Right lobe of liver (tissue), 6 donors: ENCODE results near the gene BLOC1S5. TPM values are rescaled to one million over a fixed set of nuclear protein-coding genes. Genes with fewer than 3 reads are reported as not detected.
"Not testable (repeated sequence)": the region's sequence is repeated elsewhere in the genome, so short reads cannot be mapped to it uniquely, and the experiment has no call there.

ENCODE experiments used
- ATAC-seq, 4 donors: fragments of 200-7000 bp; cut with Tn5 transposase; one replicate each; pipeline ENCODE4 v1.9.1; 2020; ENCODE audit warnings: mild to moderate bottlenecking in 4 of 4, moderate library complexity in 4 of 4
- DNase-seq, 3 donors: peaks; one replicate each; pipeline ENCODE4 v3.0.0-alpha.2; 2020
- H3K27ac ChIP-seq, 3 donors: fragments of 200-600 bp; one replicate each; pipeline ENCODE4 v1.8.0; 2022
- H3K27me3 ChIP-seq, 2 donors: fragments of 200-600 bp; one replicate each; pipeline ENCODE4 v1.8.0; 2022
- H3K36me3 ChIP-seq, 4 donors: fragments of 200-600 bp; sonication (generic) in 1 of 4; one replicate each; pipeline versions ENCODE4 v1.5.1 to v1.8.0; 2017 to 2022; ENCODE audit warnings: control low read depth in 1 of 4
- H3K4me1 ChIP-seq, 4 donors: fragments of 200-600 bp; sonication (generic) in 1 of 4; one replicate each; pipeline versions ENCODE4 v1.5.1 to v1.8.0; 2017 to 2022; ENCODE audit warnings: control low read depth in 1 of 4
- H3K4me3 ChIP-seq, 3 donors: fragments of 200-600 bp; one replicate each; pipeline ENCODE4 v1.8.0; 2022
- H3K9me3 ChIP-seq, 4 donors: fragments of 200-600 bp; sonication (generic) in 1 of 4; one replicate each; pipeline versions ENCODE4 v1.5.1 to v1.8.0; 2017 to 2022; ENCODE audit warnings: control low read depth in 1 of 4
- CTCF ChIP-seq, 4 donors: fragments of 200-600 bp in 3 of 4; fragments of 450-650 bp in 1 of 4; IDR thresholded peaks; one replicate each; pipeline versions ENCODE4 v1.5.1 to v1.8.0; 2016 to 2022; ENCODE audit warnings: antibody characterized with exemption in 4 of 4, mild to moderate bottlenecking in 2 of 4
- POLR2A ChIP-seq: fragments of 450-650 bp; IDR thresholded peaks from one replicate; pipeline ENCODE4 v1.6.1; 2017; ENCODE audit warnings: antibody characterized with exemption, mild to moderate bottlenecking
- WGBS: methylation state at CpG from one replicate; pipeline ENCODE4 v1.1.6; 2018; ENCODE audit warnings: low coverage, low lambda C conversion rate; ENCODE audit not compliant: insufficient coverage; ENCODE audit errors: missing lambda C conversion rate; 5-methylcytosine and 5-hydroxymethylcytosine counted together
- intact Hi-C, 2 donors: fragments of 100-400 bp; cut with DNase I; formaldehyde crosslinking; loops; one replicate each; pipeline versions ENCODE4 v1.11.2 to v1.14.1; 2022
- total RNA-seq, 6 experiments: library from RNA; depleted of rRNA in 2 of 6; stranded (reverse); fragments of >200 nt in 2 of 6; fragmentation: NEBNext Ultra II Directional in 3 of 6; extraction: Animal tissue kit (Norgen Biotek cat#: 25700) in 3 of 6; gene quantifications; one replicate each; pipeline versions ENCODE4 v1.1.0 to v1.2.4, GENCODE V29; 2016 to 2023
- donor health status: DM: no; HTN: yes; CAD: no.
- donor health status: DM: no; HTN: no; CAD: no.
- donor health status: DM: no; HTN: no; CAD: no.
- donor health status: DM: no; HTN: yes; CAD: no.
- donor health status: DM: no; HTN: yes; CAD: no.

The BLOC1S5 gene
- total RNA-seq, 6 experiments from 2014 or later = 4.4 to 10.7 (median 7.4) TPM

DNA sequence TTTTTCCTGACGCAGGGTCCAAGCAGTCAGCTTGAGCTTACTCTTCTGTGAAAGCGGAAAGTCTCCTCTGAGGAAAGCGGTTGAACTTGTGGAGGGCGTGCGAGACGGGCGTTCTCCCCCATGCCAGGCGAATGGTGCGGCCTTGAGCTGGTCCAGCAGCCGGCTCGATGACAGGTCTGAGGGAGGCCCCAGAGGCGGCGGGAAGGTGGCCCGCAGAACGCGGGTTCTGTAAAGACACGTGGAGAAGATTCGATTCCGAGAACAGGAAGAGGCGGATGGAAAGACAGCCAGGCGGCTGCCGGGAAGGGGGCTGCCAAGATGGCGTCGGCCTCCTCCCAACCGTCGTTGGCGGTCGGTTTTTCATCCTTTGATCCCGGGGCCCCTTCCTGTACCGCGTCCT lies 78.0 kb downstream of the BLOC1S5 start:
- Histone ChIP-seq H3K4me3 (no peak overlapping the region), H3K27me3 (no peaks in the 10 kb centered on the region), H3K9me3 (no peaks in the 10 kb centered on the region), H3K27ac (no peak overlapping the region), H3K4me1 (no peaks in the 10 kb centered on the region), H3K36me3 (no peaks in the 10 kb centered on the region)
- DNase-seq (no peak), ATAC-seq (no peak)
- intact Hi-C loops = no loop called here
- 90% methylated on average over 10 of the region's 31 CpGs for WGBS
- no peak for TF ChIP-seq POLR2A
- no peak for TF ChIP-seq CTCF (IDR thresholded peaks at IDR 0.05)

DNA sequence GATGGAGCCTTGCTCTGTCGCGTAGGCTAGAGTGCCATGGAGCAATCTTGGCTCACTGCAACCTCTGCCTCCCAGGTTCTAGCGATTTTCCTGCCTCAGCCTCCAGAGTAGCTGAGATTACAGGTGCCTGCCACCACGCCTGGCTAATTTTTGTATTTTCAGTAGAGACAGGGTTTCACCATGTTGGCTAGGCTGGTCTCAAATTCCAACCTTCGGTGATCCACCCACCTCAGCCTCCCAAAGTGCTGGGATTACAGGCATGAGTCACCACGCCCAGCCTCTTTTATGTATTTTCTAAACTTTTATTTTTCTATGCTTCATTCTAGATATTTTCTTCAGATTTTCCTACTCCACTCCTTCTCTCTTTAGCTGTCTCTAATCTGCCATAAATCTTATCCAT lies 80.2 kb downstream of the BLOC1S5 start:
- H3K4me3 ChIP-seq, H3K36me3 ChIP-seq, H3K9me3 ChIP-seq, H3K4me1 ChIP-seq, intact Hi-C loops, H3K27me3 ChIP-seq, ATAC-seq, DNase-seq, H3K27ac ChIP-seq: not testable (repeated sequence)
- WGBS = 53% methylated on average over 3 of the region's 6 CpGs

DNA sequence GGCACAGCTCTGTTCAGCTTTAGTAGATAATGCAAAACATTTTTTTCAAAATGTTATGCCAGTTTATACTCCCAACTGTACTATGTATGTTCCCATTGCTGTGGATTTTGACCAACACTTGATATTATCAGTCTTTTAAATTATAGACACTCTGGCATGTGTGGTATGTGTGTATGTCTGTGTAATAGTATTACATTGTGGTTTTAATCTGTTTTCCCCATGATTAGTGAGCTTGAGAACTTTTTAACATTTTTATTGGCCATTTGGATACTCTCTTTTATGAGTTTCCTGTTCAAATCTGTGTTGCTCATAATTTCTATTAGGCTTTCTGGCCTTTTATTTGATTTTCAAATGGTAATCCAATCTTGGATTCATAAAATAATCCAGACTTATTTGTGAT lies 84.4 kb downstream of the BLOC1S5 start:
- intact Hi-C loops = no loop called here

GRCh38 chr6:7978736-7979135 lies 85.5 kb downstream of the BLOC1S5 start:
- ATAC-seq (no peak), DNase-seq (no peak)
- H3K4me3 ChIP-seq = no peak overlapping the region
- intact Hi-C loops = no loop called here
- TF ChIP-seq CTCF (IDR thresholded peaks at IDR 0.05) (no peak), POLR2A (no peak)
- WGBS = 66% methylated on average over 3 of the region's 3 CpGs
- no peak overlapping the region for H3K27ac ChIP-seq
- H3K36me3 ChIP-seq = no peaks in the 10 kb centered on the region
- no peaks in the 10 kb centered on the region for H3K9me3 ChIP-seq
- H3K27me3 ChIP-seq = no peaks in the 10 kb centered on the region
- H3K4me1 ChIP-seq = peaks cover 0 to 11% (median 4%) of the 10 kb centered on the region in 4 donors

More for the DNA sequence above, 84.4 kb downstream of the BLOC1S5 start:
- TF ChIP-seq POLR2A (no peak), CTCF (IDR thresholded peaks at IDR 0.05) (no peak)
- Histone ChIP-seq H3K4me3 (no peak overlapping the region), H3K27me3 (no peaks in the 10 kb centered on the region), H3K36me3 (no peaks in the 10 kb centered on the region), H3K9me3 (no peaks in the 10 kb centered on the region), H3K27ac (no peak overlapping the region), H3K4me1 (peaks cover 0 to 8% (median 4%) of the 10 kb centered on the region in 4 donors)
- DNase-seq (no peak), ATAC-seq (no peak)

GRCh38 chr6:7976485-7977056 lies 87.6 kb downstream of the BLOC1S5 start:
- no peak for ATAC-seq

More at GRCh38 chr6:7976485-7977056, 87.6 kb downstream of the BLOC1S5 start:
- TF ChIP-seq CTCF (IDR thresholded peaks at IDR 0.05) = no peak
- no peak for TF ChIP-seq POLR2A
- Histone ChIP-seq H3K27me3 (no peaks in the 10 kb centered on the region), H3K4me3 (no peak overlapping the region), H3K4me1 (peaks cover 0 to 11% (median 4%) of the 10 kb centered on the region in 4 donors), H3K27ac (no peak overlapping the region), H3K36me3 (no peaks in the 10 kb centered on the region), H3K9me3 (no peaks in the 10 kb centered on the region)
- no peak for DNase-seq
- WGBS = 92% methylated on average over 6 of the region's 8 CpGs
- intact Hi-C loops = no loop called here
